GM23248 (cell line): Measurements from ENCODE around the gene RAPGEF4.

ENCODE experiments used
- EZH2 ChIP-seq: fragments of 200-600 bp; sonication (generic); IDR thresholded peaks from 2 replicates; pipeline ENCODE4 v1.6.1; 2018; ENCODE audit warnings: antibody characterized with exemption, mild to moderate bottlenecking; ENCODE audit not compliant: insufficient read depth, poor library complexity, severe bottlenecking
- EZH2phosphoT487 ChIP-seq: fragments of 200-600 bp; sonication (generic); IDR thresholded peaks from 2 replicates; pipeline ENCODE4 v1.6.1; 2018; ENCODE audit warnings: antibody characterized with exemption, moderate library complexity, mild to moderate bottlenecking, low read depth; ENCODE audit not compliant: insufficient read depth

DNA sequence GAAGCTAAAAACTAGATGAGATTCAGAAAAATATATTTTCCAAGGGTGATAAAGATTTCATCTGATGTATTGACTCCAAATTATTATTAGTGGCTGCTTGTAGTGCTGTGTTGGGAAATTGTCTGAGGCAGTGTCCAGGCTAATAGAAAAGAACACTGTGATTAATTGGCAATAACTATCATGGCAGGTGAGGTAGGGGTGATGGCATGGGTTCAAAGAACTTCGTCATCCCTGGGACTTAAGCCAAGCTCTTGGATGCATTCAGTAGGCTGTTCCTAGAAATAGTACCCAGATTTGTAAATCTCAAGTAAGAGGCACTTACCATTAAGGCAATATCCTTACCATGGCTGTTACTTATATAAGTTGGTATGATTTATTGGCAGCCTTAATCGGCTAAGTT lies 13.2 kb upstream of the RAPGEF4 start:
- TF ChIP-seq EZH2phosphoT487 (no peak), EZH2 (no peak)
